Adrenal gland (tissue), 5 donors: ENCODE results near the gene MOAP1.

ENCODE experiments used
- POLR2A ChIP-seq, 2 donors: fragments of 450-650 bp; IDR thresholded peaks; one replicate each; pipeline ENCODE4 v1.6.1; 2017; ENCODE audit warnings: antibody characterized with exemption in 2 of 2, mild to moderate bottlenecking in 2 of 2, moderate library complexity in 1 of 2
- TF ChIP-seq, protein P1 (sequence below), 6 experiments: fragments of 450-650 bp in 4 of 6; fragments of 200-600 bp in 2 of 6; sonication (generic) in 1 of 6; IDR thresholded peaks; 1 replicate in 5 of 6; 2 replicates in 1 of 6; pipeline versions ENCODE4 v1.5.1 to v1.8.0; 2016 to 2021; ENCODE audit warnings: antibody characterized with exemption in 6 of 6, mild to moderate bottlenecking in 2 of 6, moderate library complexity in 1 of 6
- donor health status: DM: no; HTN: no; CAD: no.

GRCh38 chr14:93214598-93214997 lies 29.9 kb upstream of the MOAP1 start:
- TF ChIP-seq, protein P1, sequence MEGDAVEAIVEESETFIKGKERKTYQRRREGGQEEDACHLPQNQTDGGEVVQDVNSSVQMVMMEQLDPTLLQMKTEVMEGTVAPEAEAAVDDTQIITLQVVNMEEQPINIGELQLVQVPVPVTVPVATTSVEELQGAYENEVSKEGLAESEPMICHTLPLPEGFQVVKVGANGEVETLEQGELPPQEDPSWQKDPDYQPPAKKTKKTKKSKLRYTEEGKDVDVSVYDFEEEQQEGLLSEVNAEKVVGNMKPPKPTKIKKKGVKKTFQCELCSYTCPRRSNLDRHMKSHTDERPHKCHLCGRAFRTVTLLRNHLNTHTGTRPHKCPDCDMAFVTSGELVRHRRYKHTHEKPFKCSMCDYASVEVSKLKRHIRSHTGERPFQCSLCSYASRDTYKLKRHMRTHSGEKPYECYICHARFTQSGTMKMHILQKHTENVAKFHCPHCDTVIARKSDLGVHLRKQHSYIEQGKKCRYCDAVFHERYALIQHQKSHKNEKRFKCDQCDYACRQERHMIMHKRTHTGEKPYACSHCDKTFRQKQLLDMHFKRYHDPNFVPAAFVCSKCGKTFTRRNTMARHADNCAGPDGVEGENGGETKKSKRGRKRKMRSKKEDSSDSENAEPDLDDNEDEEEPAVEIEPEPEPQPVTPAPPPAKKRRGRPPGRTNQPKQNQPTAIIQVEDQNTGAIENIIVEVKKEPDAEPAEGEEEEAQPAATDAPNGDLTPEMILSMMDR (IDR thresholded peaks at IDR 0.05), result no peak
- TF ChIP-seq POLR2A (IDR thresholded peaks at IDR 0.05), result no peak
